ENCODE data around the gene THSD4.

DNA sequence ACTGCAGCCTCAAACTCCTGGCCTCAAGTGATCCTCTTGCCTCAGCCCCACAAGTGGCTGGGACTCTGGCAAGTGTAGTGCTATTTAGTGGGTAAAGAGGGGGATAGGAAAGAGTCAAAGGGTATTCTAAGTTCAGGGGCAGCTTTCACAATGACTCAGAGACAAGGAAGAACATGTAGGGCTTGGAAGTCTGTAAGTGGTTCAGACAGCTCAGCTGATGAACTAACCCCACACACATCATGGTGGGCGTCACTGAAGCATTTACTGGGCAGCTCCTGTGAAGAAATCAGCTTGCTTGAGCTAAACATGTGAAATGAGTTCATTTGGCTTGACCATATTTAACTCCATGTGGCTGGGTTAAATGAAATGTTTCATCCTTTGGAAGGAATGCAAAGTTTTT lies 34.6 kb upstream of the THSD4 start:
- TF ChIP-seq, protein P1, sequence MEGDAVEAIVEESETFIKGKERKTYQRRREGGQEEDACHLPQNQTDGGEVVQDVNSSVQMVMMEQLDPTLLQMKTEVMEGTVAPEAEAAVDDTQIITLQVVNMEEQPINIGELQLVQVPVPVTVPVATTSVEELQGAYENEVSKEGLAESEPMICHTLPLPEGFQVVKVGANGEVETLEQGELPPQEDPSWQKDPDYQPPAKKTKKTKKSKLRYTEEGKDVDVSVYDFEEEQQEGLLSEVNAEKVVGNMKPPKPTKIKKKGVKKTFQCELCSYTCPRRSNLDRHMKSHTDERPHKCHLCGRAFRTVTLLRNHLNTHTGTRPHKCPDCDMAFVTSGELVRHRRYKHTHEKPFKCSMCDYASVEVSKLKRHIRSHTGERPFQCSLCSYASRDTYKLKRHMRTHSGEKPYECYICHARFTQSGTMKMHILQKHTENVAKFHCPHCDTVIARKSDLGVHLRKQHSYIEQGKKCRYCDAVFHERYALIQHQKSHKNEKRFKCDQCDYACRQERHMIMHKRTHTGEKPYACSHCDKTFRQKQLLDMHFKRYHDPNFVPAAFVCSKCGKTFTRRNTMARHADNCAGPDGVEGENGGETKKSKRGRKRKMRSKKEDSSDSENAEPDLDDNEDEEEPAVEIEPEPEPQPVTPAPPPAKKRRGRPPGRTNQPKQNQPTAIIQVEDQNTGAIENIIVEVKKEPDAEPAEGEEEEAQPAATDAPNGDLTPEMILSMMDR (IDR thresholded peaks at IDR 0.05), result no peak
- TF ChIP-seq POLR2A (IDR thresholded peaks at IDR 0.05; ENCODE audit: low read length), result no peak
- TF ChIP-seq, protein P2, sequence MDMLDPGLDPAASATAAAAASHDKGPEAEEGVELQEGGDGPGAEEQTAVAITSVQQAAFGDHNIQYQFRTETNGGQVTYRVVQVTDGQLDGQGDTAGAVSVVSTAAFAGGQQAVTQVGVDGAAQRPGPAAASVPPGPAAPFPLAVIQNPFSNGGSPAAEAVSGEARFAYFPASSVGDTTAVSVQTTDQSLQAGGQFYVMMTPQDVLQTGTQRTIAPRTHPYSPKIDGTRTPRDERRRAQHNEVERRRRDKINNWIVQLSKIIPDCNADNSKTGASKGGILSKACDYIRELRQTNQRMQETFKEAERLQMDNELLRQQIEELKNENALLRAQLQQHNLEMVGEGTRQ (IDR thresholded peaks at IDR 0.05), result no peak
- no peak for TF ChIP-seq EP300 (IDR thresholded peaks at IDR 0.05)
- no peak for TF ChIP-seq HDAC2 (IDR thresholded peaks at IDR 0.05)
- TF ChIP-seq MAFK (IDR thresholded peaks at IDR 0.05; ENCODE audit: partially characterized antibody), result no peak
- TF ChIP-seq EHF (CRISPR knock-in tag; IDR thresholded peaks at IDR 0.05), result no peak

Data from A549 (cell line).